OCI-LY7 (cell line): ENCODE data around the gene SNRNP25. TPM values are rescaled to one million over a fixed set of nuclear protein-coding genes. Genes with fewer than 3 reads are reported as not detected.

Source experiments
- BruUV-seq: library from RNA; stranded (reverse); fragments of 400-500 nt; replicated peaks from 2 replicates; lab custom pipeline; 2021; lab: Mats Ljungman, UMichigan
- CTCF ChIA-PET: fragments of 300-600 bp; sonication (Branson Sonifier 250); formaldehyde crosslinking; loops from one replicate; lab custom pipeline; 2022; ENCODE audit warnings: antibody characterized with exemption; ENCODE audit not compliant: unreplicated experiment; lab: Charles Lee
- POLR2A ChIA-PET: fragments of 300-600 bp; sonication (Branson Sonifier 250); formaldehyde crosslinking; loops from one replicate; lab custom pipeline; 2022; ENCODE audit warnings: antibody characterized with exemption; lab: Charles Lee
- DNase-seq: peaks from one replicate; pipeline ENCODE4 v3.0.0-alpha.2; 2015; ENCODE audit warnings: low spot score
- H2AFZ ChIP-seq: fragments of 200-600 bp; sonication (generic), shearing (Covaris generic); 2 replicates; pipeline ENCODE4 v1.6.1; 2014; ENCODE audit warnings: mild to moderate bottlenecking, antibody characterized with exemption, low read length, moderate library complexity
- H3K27ac ChIP-seq: fragments of 200-600 bp; sonication (generic); 2 replicates; pipeline ENCODE4 v1.5.1; 2014; ENCODE audit warnings: mixed run types, low read depth, mild to moderate bottlenecking, moderate library complexity, low read length, inconsistent platforms; ENCODE audit not compliant: poor library complexity, severe bottlenecking
- H3K36me3 ChIP-seq: fragments of 200-600 bp; sonication (generic); 2 replicates; pipeline ENCODE4 v1.6.1; 2014; ENCODE audit warnings: mild to moderate bottlenecking, antibody characterized with exemption, low read length, moderate library complexity, mixed read lengths; ENCODE audit not compliant: insufficient read depth
- H3K4me1 ChIP-seq: fragments of 200-600 bp; sonication (generic); 2 replicates; pipeline ENCODE4 v1.5.1; 2014; ENCODE audit warnings: mild to moderate bottlenecking, low read length; ENCODE audit not compliant: insufficient read depth, poor library complexity, severe bottlenecking
- H3K4me2 ChIP-seq: fragments of 200-600 bp; sonication (generic); 2 replicates; pipeline ENCODE4 v1.6.1; 2014; ENCODE audit warnings: mild to moderate bottlenecking, low read length
- H3K4me3 ChIP-seq: fragments of 200-600 bp; sonication (generic); 2 replicates; pipeline ENCODE4 v1.5.1; 2014; ENCODE audit warnings: mild to moderate bottlenecking, low read depth, low read length; ENCODE audit not compliant: poor library complexity, severe bottlenecking
- H3K79me2 ChIP-seq: fragments of 200-600 bp; sonication (generic); 2 replicates; pipeline ENCODE4 v1.6.1; 2016; ENCODE audit warnings: low read depth, mild to moderate bottlenecking, low read length, moderate library complexity, mixed read lengths; ENCODE audit not compliant: insufficient read depth
- H3K9me2 ChIP-seq: fragments of 200-600 bp; sonication (generic); 2 replicates; pipeline ENCODE4 v1.6.1; 2016; ENCODE audit warnings: mild to moderate bottlenecking, low read length, mixed read lengths; ENCODE audit not compliant: insufficient read depth
- H3K9me3 ChIP-seq: fragments of 200-600 bp; sonication (generic); 2 replicates; pipeline ENCODE4 v1.6.1; 2014; ENCODE audit warnings: mild to moderate bottlenecking, mixed run types, low read length, mixed read lengths
- H4K20me1 ChIP-seq: fragments of 200-600 bp; sonication (generic); 2 replicates; pipeline ENCODE4 v1.6.1; 2014; ENCODE audit warnings: mild to moderate bottlenecking, antibody characterized with exemption, low read length, moderate library complexity, mixed read lengths; ENCODE audit not compliant: insufficient read depth
- CTCF ChIP-seq: fragments of 200-600 bp; sonication (generic); conservative IDR thresholded peaks from 2 replicates; pipeline ENCODE4 v1.5.1; 2014; ENCODE audit warnings: mild to moderate bottlenecking, antibody characterized with exemption, low read length, moderate library complexity, mixed read lengths
- EZH2phosphoT487 ChIP-seq: fragments of 200-600 bp; sonication (generic); IDR thresholded peaks from 2 replicates; pipeline ENCODE4 v1.6.1; 2018; ENCODE audit warnings: low read depth, borderline replicate concordance, mild to moderate bottlenecking, mixed run types, antibody characterized with exemption, low read length, moderate library complexity, mixed read lengths
- intact Hi-C: fragments of 100-400 bp; cut with micrococcal nuclease; formaldehyde crosslinking; loops from one replicate; pipeline ENCODE4 v1.10.0; 2022; ENCODE audit not compliant: unreplicated experiment
- total RNA-seq, 2 experiments: library from RNA; depleted of rRNA in 1 of 2; stranded (reverse); fragments of >200 nt in 1 of 2; shearing (Covaris generic) in 1 of 2; gene quantifications; 2 replicates each; pipeline ENCODE4 v1.2.3, GENCODE V29; 2014 to 2022

Gene SNRNP25
- total RNA-seq, 2 experiments from 2014 or later: 61.4 to 68.3 TPM

DNA sequence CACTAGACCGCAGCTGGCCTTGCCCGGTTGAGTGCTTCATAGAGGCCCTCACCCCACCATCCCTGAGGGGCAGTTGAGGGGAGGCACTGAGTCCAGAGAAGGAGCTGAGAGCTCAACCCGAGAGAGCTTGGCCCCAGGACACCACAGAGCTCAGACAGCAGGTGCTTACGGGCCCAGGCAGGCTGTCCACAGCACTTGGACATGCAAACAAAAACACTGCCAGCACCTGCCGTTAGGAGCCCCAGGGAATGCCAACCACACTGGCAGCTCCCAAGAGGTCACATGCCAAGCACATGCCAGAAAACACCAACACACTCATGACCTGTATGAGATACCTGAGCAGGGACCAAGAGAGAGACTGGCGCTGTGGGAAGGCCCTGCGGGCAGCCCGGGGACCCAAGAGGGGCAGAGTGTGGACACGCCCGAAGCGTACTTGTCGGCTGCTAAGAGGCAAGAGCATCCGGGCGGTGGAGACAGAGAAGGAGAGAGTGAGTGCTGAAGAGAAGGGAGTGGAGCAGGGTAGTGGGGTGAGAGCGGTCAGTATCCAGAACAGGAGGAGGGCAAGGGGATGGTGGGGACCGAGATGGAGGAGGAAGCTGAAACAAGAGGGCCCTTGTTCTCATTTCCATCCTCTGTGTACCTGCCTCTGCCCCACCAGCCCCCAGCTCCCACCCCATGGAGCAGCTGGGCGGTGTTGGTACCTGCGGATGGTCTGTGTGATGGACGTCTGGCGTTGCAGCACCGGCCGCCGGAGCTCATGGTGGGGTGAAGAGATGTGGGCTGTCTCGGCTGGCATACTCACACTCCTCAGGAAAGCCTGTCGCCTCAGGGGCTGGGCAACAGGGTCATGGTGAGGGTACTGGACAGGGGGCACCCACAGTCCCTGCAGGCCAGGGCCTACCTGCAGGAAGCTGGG lies 10.6 kb downstream of the SNRNP25 start:
- H3K9me2 ChIP-seq: no peaks in the 10 kb centered on the region
- no peak overlapping the region for H2AFZ ChIP-seq
- no peaks in the 10 kb centered on the region for H4K20me1 ChIP-seq
- CTCF ChIA-PET: interaction anchor here (0.6 kb wide), 1 partner anchor 32 kb away, joined by 4 read pairs; no protein-coding TSS in a partner anchor
- no peaks in the 10 kb centered on the region for H3K4me1 ChIP-seq
- no peak overlapping the region for H3K4me2 ChIP-seq
- no peak overlapping the region for H3K4me3 ChIP-seq
- BruUV-seq: no TSS peak
- POLR2A ChIA-PET: interaction anchor here (0.9 kb wide), 1 partner anchor 11 kb away, joined by 3 read pairs; the partner anchor contains the start of genes POLR3K and SNRNP25
- no peaks in the 10 kb centered on the region for H3K36me3 ChIP-seq
- no peak overlapping the region for H3K27ac ChIP-seq
- DNase-seq: no peak
- H3K79me2 ChIP-seq: no peaks in the 10 kb centered on the region
- no peaks in the 10 kb centered on the region for H3K9me3 ChIP-seq
- intact Hi-C loops: no loop called here
- no peak for TF ChIP-seq EZH2phosphoT487
- TF ChIP-seq CTCF: no peak

DNA sequence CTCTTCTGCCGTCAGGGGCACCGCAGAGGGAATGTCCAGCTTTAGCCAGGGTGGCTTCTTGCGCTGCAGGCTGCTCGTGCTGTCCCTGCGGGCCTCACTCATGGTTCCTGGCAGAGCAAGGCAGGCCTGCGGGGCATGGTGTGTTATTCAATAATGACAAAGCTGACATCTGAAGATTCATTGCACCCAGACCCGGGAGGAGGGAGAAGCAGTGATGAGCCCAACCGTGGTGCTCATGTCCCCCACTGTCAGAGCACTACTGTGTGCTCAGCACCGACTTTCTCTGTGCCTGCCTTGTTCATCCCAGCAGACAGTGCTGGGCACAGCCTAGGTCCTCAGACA lies 11.3 kb downstream of the SNRNP25 start:
- TF ChIP-seq EZH2phosphoT487 (no peak), CTCF (no peak)
- Histone ChIP-seq H2AFZ (no peak overlapping the region), H3K79me2 (no peaks in the 10 kb centered on the region), H3K9me3 (no peaks in the 10 kb centered on the region), H3K36me3 (no peaks in the 10 kb centered on the region), H3K9me2 (no peaks in the 10 kb centered on the region), H3K4me3 (no peak overlapping the region), H3K4me1 (no peaks in the 10 kb centered on the region), H3K4me2 (no peak overlapping the region), H4K20me1 (no peaks in the 10 kb centered on the region), H3K27ac (no peak overlapping the region)
- no peak for DNase-seq
- ChIA-PET POLR2A (no interaction called here), CTCF (interaction anchor here (1.3 to 1.9 kb wide), 2 partner anchors 29 to 32 kb away, joined by 4 to 9 read pairs; no protein-coding TSS in a partner anchor)
- intact Hi-C loops: loop anchor here (1.0 kb wide), 1 partner anchor 32 kb away; no protein-coding TSS in a partner anchor
- no TSS peak for BruUV-seq

GRCh38 chr16:65745-66144 lies 12.1 kb downstream of the SNRNP25 start:
- no peaks in the 10 kb centered on the region for H3K9me3 ChIP-seq
- no TSS peak for BruUV-seq
- no peak overlapping the region for H3K4me2 ChIP-seq
- intact Hi-C loops: loop anchor here (1.0 kb wide), 1 partner anchor 32 kb away; no protein-coding TSS in a partner anchor
- H3K36me3 ChIP-seq: no peaks in the 10 kb centered on the region
- H3K27ac ChIP-seq: no peak overlapping the region
- no peaks in the 10 kb centered on the region for H3K4me1 ChIP-seq
- CTCF ChIA-PET: interaction anchor here (0.8 to 1.9 kb wide), 5 partner anchors 13 to 41 kb away, joined by 3 to 9 read pairs (median 3); partner anchors contain the start of gene POLR3K
- H3K9me2 ChIP-seq: no peaks in the 10 kb centered on the region
- POLR2A ChIA-PET: no interaction called here
- H3K4me3 ChIP-seq: no peak overlapping the region
- H4K20me1 ChIP-seq: no peaks in the 10 kb centered on the region
- TF ChIP-seq EZH2phosphoT487: no peak
- peak; percentile 95 for TF ChIP-seq CTCF
- peak; percentile 80 for DNase-seq
- H3K79me2 ChIP-seq: no peaks in the 10 kb centered on the region
- H2AFZ ChIP-seq: no peak overlapping the region
